H1 (cell line): ENCODE measurements around the gene TERC. TPM values are rescaled to one million over a fixed set of nuclear protein-coding genes. Genes with fewer than 3 reads are reported as not detected.

ENCODE experiments used
- CTCF ChIA-PET: fragments of 300-600 bp; sonication (Branson Sonifier 250); formaldehyde crosslinking; loops from one replicate; lab custom pipeline; 2021; ENCODE audit not compliant: partially characterized antibody; lab: Charles Lee
- POLR2A ChIA-PET: fragments of 300-600 bp; sonication (Branson Sonifier 250); formaldehyde crosslinking; loops from one replicate; lab custom pipeline; 2021; ENCODE audit warnings: inconsistent platforms; ENCODE audit not compliant: partially characterized antibody; lab: Charles Lee
- DNase-seq, 2 experiments: peaks; one replicate each; pipeline versions ENCODE4 v3.0.0 to v3.0.0-alpha.2; 2010 to 2022; ENCODE audit warnings: low spot score in 2 of 2, low read depth in 1 of 2, mixed read lengths in 1 of 2
- FAIRE-seq: peaks from 2 replicates; lab custom pipeline; 2011; peaks lifted over from hg19 to GRCh38; lab: Jason Lieb, UNC
- H2AFZ ChIP-seq: 2 replicates; pipeline ENCODE4 v1.8.1; 2012; ENCODE audit warnings: low read length, inconsistent platforms
- H2AK5ac ChIP-seq: 2 replicates; pipeline ENCODE4 v1.6.1; 2013; ENCODE audit warnings: low read depth, low read length
- H2BK120ac ChIP-seq: replicated peaks from 2 replicates; pipeline ENCODE3; 2013; ENCODE audit warnings: low read depth, low read length, inconsistent platforms
- H2BK12ac ChIP-seq: 2 replicates; pipeline ENCODE4 v1.6.1; 2013; ENCODE audit warnings: low read depth, low read length
- H2BK15ac ChIP-seq: 2 replicates; pipeline ENCODE4 v1.6.1; 2013; ENCODE audit warnings: low read length
- H2BK20ac ChIP-seq: 2 replicates; pipeline ENCODE4 v1.6.1; 2013; ENCODE audit warnings: low read length
- H2BK5ac ChIP-seq: 2 replicates; pipeline ENCODE4 v1.6.1; 2013; ENCODE audit warnings: low read depth, low read length
- H3K14ac ChIP-seq: 2 replicates; pipeline ENCODE4 v1.6.1; 2013; ENCODE audit warnings: inconsistent platforms; ENCODE audit not compliant: insufficient read length
- H3K18ac ChIP-seq: 2 replicates; pipeline ENCODE4 v1.6.1; 2013; ENCODE audit warnings: low read length; ENCODE audit errors: extremely low read depth
- H3K23ac ChIP-seq: 2 replicates; pipeline ENCODE4 v1.6.1; 2013; ENCODE audit warnings: inconsistent platforms; ENCODE audit not compliant: insufficient read length
- H3K23me2 ChIP-seq: 2 replicates; pipeline ENCODE4 v1.6.1; 2013; ENCODE audit warnings: low read depth, low read length
- H3K27ac ChIP-seq: 2 replicates; pipeline ENCODE4 v1.6.1; 2011; ENCODE audit warnings: low read depth, low read length, inconsistent platforms
- H3K27me3 ChIP-seq, 4 experiments: replicated peaks in 1 of 4; 1 replicate in 1 of 4; 2 replicates in 3 of 4; pipeline versions ENCODE4 v1.6.1 to v1.8.1; 2011 to 2013; ENCODE audit warnings: low read length in 3 of 4, mild to moderate bottlenecking in 3 of 4, inconsistent platforms in 2 of 4, mixed read lengths in 2 of 4, moderate library complexity in 1 of 4; ENCODE audit not compliant: control insufficient read depth in 3 of 4, insufficient read depth in 3 of 4; ENCODE audit errors: extremely low read depth in 1 of 4
- H3K36me3 ChIP-seq, 4 experiments: 2 replicates each; pipeline versions ENCODE4 v1.6.1 to v1.8.1; 2011 to 2013; ENCODE audit warnings: mild to moderate bottlenecking in 4 of 4, low read length in 3 of 4, moderate library complexity in 2 of 4, control low read depth in 1 of 4, inconsistent platforms in 1 of 4; ENCODE audit not compliant: insufficient read depth in 4 of 4, control insufficient read depth in 2 of 4
- H3K4ac ChIP-seq: replicated peaks from 2 replicates; pipeline ENCODE3; 2013; ENCODE audit warnings: low read length, low read depth, mixed read lengths, inconsistent platforms; ENCODE audit not compliant: insufficient read length
- H3K4me1 ChIP-seq, 4 experiments: replicated peaks in 1 of 4; 1 replicate in 1 of 4; 2 replicates in 3 of 4; pipeline versions ENCODE4 v1.6.1 to v1.8.1; 2011 to 2013; ENCODE audit warnings: low read length in 3 of 4, inconsistent platforms in 2 of 4, mixed read lengths in 1 of 4; ENCODE audit not compliant: insufficient read depth in 4 of 4, control insufficient read depth in 3 of 4
- H3K4me2 ChIP-seq, 2 experiments: 2 replicates each; pipeline versions ENCODE4 v1.6.1 to v1.8.1; 2011 to 2013; ENCODE audit warnings: low read depth in 2 of 2, low read length in 2 of 2, control low read depth in 1 of 2, inconsistent platforms in 1 of 2, mild to moderate bottlenecking in 1 of 2; ENCODE audit not compliant: insufficient read depth in 1 of 2
- H3K4me3 ChIP-seq, 4 experiments: fragments of 200-600, 300-600 bp in 1 of 4; sonication (generic), shearing (Covaris generic), sonication (Bioruptor Twin) in 1 of 4; 2 replicates each; pipeline versions ENCODE4 v1.5.1 to v1.8.1; 2011 to 2016; ENCODE audit warnings: low read length in 4 of 4, low read depth in 3 of 4, control low read depth in 2 of 4, inconsistent platforms in 2 of 4, mild to moderate bottlenecking in 2 of 4, mixed read lengths in 1 of 4, moderate library complexity in 1 of 4; ENCODE audit not compliant: insufficient read depth in 2 of 4; ENCODE audit errors: extremely low read depth in 1 of 4
- H3K56ac ChIP-seq: replicated peaks from 2 replicates; pipeline ENCODE3; 2013; ENCODE audit warnings: low read depth, mild to moderate bottlenecking, mixed read lengths, low read length, inconsistent platforms; ENCODE audit not compliant: insufficient read length
- H3K79me1 ChIP-seq: 2 replicates; pipeline ENCODE4 v1.6.1; 2013; ENCODE audit warnings: low read depth, low read length, control low read depth
- H3K79me2 ChIP-seq, 2 experiments: 2 replicates each; pipeline versions ENCODE4 v1.6.1 to v1.8.1; 2012 to 2013; ENCODE audit warnings: low read length in 2 of 2, mild to moderate bottlenecking in 2 of 2, inconsistent platforms in 1 of 2; ENCODE audit not compliant: insufficient read depth in 2 of 2, control insufficient read depth in 1 of 2
- H3K9ac ChIP-seq, 4 experiments: replicated peaks in 1 of 4; 1 replicate in 1 of 4; 2 replicates in 3 of 4; pipeline versions ENCODE4 v1.6.1 to v1.8.1; 2011 to 2013; ENCODE audit warnings: low read depth in 3 of 4, low read length in 3 of 4, control low read depth in 2 of 4, mild to moderate bottlenecking in 2 of 4, moderate library complexity in 2 of 4, inconsistent platforms in 1 of 4; ENCODE audit errors: extremely low read depth in 1 of 4
- H3K9me3 ChIP-seq, 2 experiments: 2 replicates each; pipeline versions ENCODE4 v1.6.1 to v1.8.1; 2012 to 2013; ENCODE audit warnings: mild to moderate bottlenecking in 2 of 2, moderate library complexity in 2 of 2, control low read depth in 1 of 2, inconsistent platforms in 1 of 2, low read depth in 1 of 2, low read length in 1 of 2, mixed read lengths in 1 of 2; ENCODE audit not compliant: insufficient read depth in 2 of 2
- H4K20me1 ChIP-seq, 2 experiments: replicated peaks in 1 of 2; 2 replicates each; pipeline versions ENCODE3 to v1.8.1; 2011 to 2013; ENCODE audit warnings: inconsistent platforms in 2 of 2, low read length in 2 of 2, mild to moderate bottlenecking in 1 of 2; ENCODE audit not compliant: insufficient read depth in 2 of 2, control insufficient read depth in 1 of 2
- H4K5ac ChIP-seq: 2 replicates; pipeline ENCODE4 v1.6.1; 2013; ENCODE audit warnings: low read length, low read depth, mixed read lengths, inconsistent platforms; ENCODE audit not compliant: insufficient read length
- H4K8ac ChIP-seq: 2 replicates; pipeline ENCODE4 v1.8.0; 2013; ENCODE audit warnings: mild to moderate bottlenecking, moderate library complexity, low read length, inconsistent platforms; ENCODE audit not compliant: insufficient read depth; ENCODE audit errors: extremely low read depth
- H4K91ac ChIP-seq: replicated peaks from 2 replicates; pipeline ENCODE3; 2013; ENCODE audit warnings: low read length, mixed read lengths, inconsistent platforms; ENCODE audit not compliant: insufficient read length
- CHD2 ChIP-seq: IDR thresholded peaks from 2 replicates; pipeline ENCODE4 v1.6.1; 2012; ENCODE audit warnings: low read length, improper control_type of control experiment
- EP300 ChIP-seq, 2 experiments: IDR thresholded peaks; 1 replicate in 1 of 2; 2 replicates in 1 of 2; pipeline ENCODE4 v1.6.1; 2011 to 2012; ENCODE audit warnings: low read depth in 2 of 2, low read length in 2 of 2, mild to moderate bottlenecking in 2 of 2, borderline replicate concordance in 1 of 2, inconsistent platforms in 1 of 2, moderate library complexity in 1 of 2
- JUND ChIP-seq: IDR thresholded peaks from 2 replicates; pipeline ENCODE4 v1.6.1; 2011; ENCODE audit warnings: mild to moderate bottlenecking, improper control_type of control experiment, low read length
- RAD21 ChIP-seq, 2 experiments: IDR thresholded peaks in 1 of 2; conservative IDR thresholded peaks in 1 of 2; 2 replicates each; pipeline ENCODE4 v1.6.1; 2011; ENCODE audit warnings: low read depth in 2 of 2, low read length in 2 of 2, improper control_type of control experiment in 1 of 2, inconsistent platforms in 1 of 2, mild to moderate bottlenecking in 1 of 2, moderate library complexity in 1 of 2
- SRF ChIP-seq: IDR thresholded peaks from 2 replicates; pipeline ENCODE4 v1.6.1; 2011; ENCODE audit warnings: mild to moderate bottlenecking, low read depth, low read length, moderate library complexity
- WGBS, 2 experiments: shearing (Covaris generic) in 1 of 2; methylation state at CpG; one replicate each; pipeline versions ENCODE4 v1.1.6 to v1.1.7; 2013 to 2015; ENCODE audit warnings: low lambda C conversion rate in 2 of 2, mixed read lengths in 2 of 2, inconsistent platforms in 1 of 2, low coverage in 1 of 2, missing lambda C conversion rate in 1 of 2; ENCODE audit not compliant: insufficient replicate concordance in 2 of 2, insufficient coverage in 1 of 2, insufficient read length in 1 of 2; ENCODE audit errors: extremely low coverage in 1 of 2, missing lambda C conversion rate in 1 of 2; 5-methylcytosine and 5-hydroxymethylcytosine counted together
- polyA plus RNA-seq, 7 experiments: library from polyadenylated mRNA; depleted of rRNA in 3 of 7; stranded (reverse) in 5 of 7; unstranded in 2 of 7; fragments of >200 nt in 5 of 7; fragments of 200-250 nt in 2 of 7; gene quantifications; 1 replicate in 5 of 7; 2 replicates in 1 of 7; 4 replicates in 1 of 7; pipeline versions ENCODE4 v1.2.1 to v1.2.3, GENCODE V29; 2011 to 2013; ENCODE audit warnings: missing spikeins in 2 of 7, mixed read lengths in 2 of 7
- total RNA-seq: library from RNA; stranded (reverse); fragmentation: NEBNext Ultra II Directional; extraction: Animal tissue kit (Norgen Biotek cat#: 25700); gene quantifications from 2 replicates; pipeline ENCODE4 v1.2.1, GENCODE V29; 2021
- TF ChIP-seq, protein P1 (sequence below), 3 experiments: IDR thresholded peaks; 1 replicate in 2 of 3; 2 replicates in 1 of 3; pipeline versions ENCODE4 v1.5.1 to v1.6.1; 2011; ENCODE audit warnings: low read length in 3 of 3, mild to moderate bottlenecking in 3 of 3, inconsistent platforms in 2 of 3, low read depth in 1 of 3, moderate library complexity in 1 of 3; ENCODE audit not compliant: insufficient read depth in 1 of 3; ENCODE audit errors: control extremely low read depth in 1 of 3
- TF ChIP-seq, protein P2 (sequence below): IDR thresholded peaks from 2 replicates; pipeline ENCODE4 v1.6.1; 2012; ENCODE audit warnings: low read length, inconsistent platforms

Gene TERC
- total and polyA plus RNA-seq, 2 of the 8 experiments (the other 6 are each of a cell fraction or from before 2014, with no cell fraction given), result 2.3 to 17.0 TPM

DNA sequence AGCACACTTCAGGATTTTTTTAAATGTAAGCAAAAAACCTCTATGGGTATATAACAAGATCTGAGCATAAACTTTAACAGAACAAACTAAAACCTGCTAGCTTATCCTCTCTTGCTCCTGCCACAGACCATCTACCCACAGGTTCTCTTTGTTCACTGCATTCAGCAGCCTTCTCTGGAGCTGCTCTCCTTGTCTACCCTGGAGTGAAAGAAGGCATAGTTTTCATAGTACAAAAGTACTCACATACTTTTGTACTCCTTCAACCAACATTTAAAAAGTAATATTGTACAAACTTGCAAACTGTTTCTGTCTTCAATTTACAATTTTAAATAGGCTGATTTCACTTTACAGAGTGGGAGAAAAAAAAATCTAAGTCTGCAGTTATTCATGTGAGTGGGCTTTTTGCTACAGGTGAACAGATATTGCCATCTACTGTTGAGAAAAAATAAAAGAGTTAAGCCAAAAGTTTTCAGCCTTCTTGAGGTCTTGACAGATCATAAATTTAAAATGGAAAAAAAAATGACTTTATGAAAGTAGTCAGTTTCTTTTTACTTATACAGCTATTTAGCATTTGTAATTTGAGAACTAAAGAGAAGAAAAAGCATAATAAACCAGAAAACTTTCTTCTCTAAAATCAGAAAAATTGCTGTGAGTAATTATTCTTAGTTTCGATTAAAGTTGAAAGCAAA lies 20.4 kb downstream of the TERC start:
- no peak overlapping the region for H3K4ac ChIP-seq
- no peak overlapping the region for H3K4me2 ChIP-seq
- no peaks in the 10 kb centered on the region for H4K20me1 ChIP-seq
- H3K27ac ChIP-seq, result no peak overlapping the region
- H3K79me1 ChIP-seq, result no peaks in the 10 kb centered on the region
- no peak overlapping the region for H4K8ac ChIP-seq
- H2BK20ac ChIP-seq, result no peak overlapping the region
- H3K79me2 ChIP-seq, result no peaks in the 10 kb centered on the region
- POLR2A ChIA-PET, result no interaction called here
- TF ChIP-seq CHD2 (no peak), SRF (no peak), EP300 (IDR thresholded peaks at IDR 0.05; ENCODE audit: borderline replicate concordance in 1 of 2, low read depth in 2 of 2, low read length in 2 of 2) (no peak), JUND (no peak), RAD21 (IDR thresholded peaks at IDR 0.05 in 1 of 2, conservative IDR thresholded peaks at IDR 0.05 in 1 of 2; ENCODE audit: low read depth in 2 of 2, low read length in 2 of 2) (peak; percentile 71 to 82)
- TF ChIP-seq, protein P1, sequence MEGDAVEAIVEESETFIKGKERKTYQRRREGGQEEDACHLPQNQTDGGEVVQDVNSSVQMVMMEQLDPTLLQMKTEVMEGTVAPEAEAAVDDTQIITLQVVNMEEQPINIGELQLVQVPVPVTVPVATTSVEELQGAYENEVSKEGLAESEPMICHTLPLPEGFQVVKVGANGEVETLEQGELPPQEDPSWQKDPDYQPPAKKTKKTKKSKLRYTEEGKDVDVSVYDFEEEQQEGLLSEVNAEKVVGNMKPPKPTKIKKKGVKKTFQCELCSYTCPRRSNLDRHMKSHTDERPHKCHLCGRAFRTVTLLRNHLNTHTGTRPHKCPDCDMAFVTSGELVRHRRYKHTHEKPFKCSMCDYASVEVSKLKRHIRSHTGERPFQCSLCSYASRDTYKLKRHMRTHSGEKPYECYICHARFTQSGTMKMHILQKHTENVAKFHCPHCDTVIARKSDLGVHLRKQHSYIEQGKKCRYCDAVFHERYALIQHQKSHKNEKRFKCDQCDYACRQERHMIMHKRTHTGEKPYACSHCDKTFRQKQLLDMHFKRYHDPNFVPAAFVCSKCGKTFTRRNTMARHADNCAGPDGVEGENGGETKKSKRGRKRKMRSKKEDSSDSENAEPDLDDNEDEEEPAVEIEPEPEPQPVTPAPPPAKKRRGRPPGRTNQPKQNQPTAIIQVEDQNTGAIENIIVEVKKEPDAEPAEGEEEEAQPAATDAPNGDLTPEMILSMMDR (IDR thresholded peaks at IDR 0.05; ENCODE audit: control extremely low read depth in 1 of 3, insufficient read depth in 1 of 3, low read depth in 1 of 3, low read length in 3 of 3), result peak in 1 of 3 experiments; percentile 19; a peak in 1 of 4 replicates
- TF ChIP-seq, protein P2, sequence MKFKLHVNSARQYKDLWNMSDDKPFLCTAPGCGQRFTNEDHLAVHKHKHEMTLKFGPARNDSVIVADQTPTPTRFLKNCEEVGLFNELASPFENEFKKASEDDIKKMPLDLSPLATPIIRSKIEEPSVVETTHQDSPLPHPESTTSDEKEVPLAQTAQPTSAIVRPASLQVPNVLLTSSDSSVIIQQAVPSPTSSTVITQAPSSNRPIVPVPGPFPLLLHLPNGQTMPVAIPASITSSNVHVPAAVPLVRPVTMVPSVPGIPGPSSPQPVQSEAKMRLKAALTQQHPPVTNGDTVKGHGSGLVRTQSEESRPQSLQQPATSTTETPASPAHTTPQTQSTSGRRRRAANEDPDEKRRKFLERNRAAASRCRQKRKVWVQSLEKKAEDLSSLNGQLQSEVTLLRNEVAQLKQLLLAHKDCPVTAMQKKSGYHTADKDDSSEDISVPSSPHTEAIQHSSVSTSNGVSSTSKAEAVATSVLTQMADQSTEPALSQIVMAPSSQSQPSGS, result no peak
- peaks cover 0 to 1% (median 0%) of the 10 kb centered on the region in 4 experiments; a peak in 1 of 7 replicates for H3K27me3 ChIP-seq
- no peak overlapping the region for H3K14ac ChIP-seq
- H3K4me3 ChIP-seq, result no peak overlapping the region
- WGBS, 2 experiments, result 43% methylated on average over 1 of the region's 1 CpG; no CpG with 5 or more reads in 1 of the 2 experiments
- CTCF ChIA-PET, result interaction anchor here (0.6 to 5.6 kb wide), 29 partner anchors 14 to 898 kb away, joined by 3 to 31 read pairs (median 3); no protein-coding TSS in a partner anchor
- H3K9me3 ChIP-seq, result no peaks in the 10 kb centered on the region
- no peak overlapping the region for H4K5ac ChIP-seq
- no peak overlapping the region for H2BK120ac ChIP-seq
- peaks cover 0 to 5% (median 0%) of the 10 kb centered on the region in 4 experiments; a peak in 2 of 7 replicates for H3K4me1 ChIP-seq
- FAIRE-seq, result peak; percentile 7
- H3K23ac ChIP-seq, result no peak overlapping the region
- no peaks in the 10 kb centered on the region for H3K36me3 ChIP-seq
- no peak for DNase-seq
- no peaks in the 10 kb centered on the region for H3K23me2 ChIP-seq
- H4K91ac ChIP-seq, result no peak overlapping the region
- H2AK5ac ChIP-seq, result no peak overlapping the region
- no peak overlapping the region for H2BK15ac ChIP-seq
- no peak overlapping the region for H2BK12ac ChIP-seq
- 0 out of 2 replicates have a peak overlapping the region, but pooled peaks have one; percentile 40 for H3K18ac ChIP-seq
- no peak overlapping the region for H2BK5ac ChIP-seq
- no peak overlapping the region for H3K56ac ChIP-seq
- H3K9ac ChIP-seq, result no peak overlapping the region
- no peak overlapping the region for H2AFZ ChIP-seq
